Measurements from ENCODE around the gene GPR31.
"Not testable (repeated sequence)": the region's sequence is repeated elsewhere in the genome, so short reads cannot be mapped to it uniquely, and the experiment has no call there.

- not testable (repeated sequence) for TF ChIP-seq CTCF (IDR thresholded peaks at IDR 0.05; ENCODE audit: insufficient read depth, low read depth, low read length); EZH2 (IDR thresholded peaks at IDR 0.05; ENCODE audit: insufficient read depth, low read length)
Measured at GRCh38 chr6:167171300-167171699, 13.5 kb upstream of the GPR31 start.

All from astrocyte (in vitro differentiated cells and primary cell).